Activated CD4-positive, alpha-beta T cell treated with anti-CD3 and anti-CD28 coated beads, Interleukin-2, amount 50 U/mL, for 16 hours (primary cell): Measurements from ENCODE around the gene SLC4A3.
"Not testable (repeated sequence)": the region's sequence is repeated elsewhere in the genome, so short reads cannot be mapped to it uniquely, and the experiment has no call there.

Experiments used
- DNase-seq: peaks from one replicate; pipeline ENCODE4 v3.0.0-alpha.2; 2020

Gene SLC4A3

GRCh38 chr2:219681694-219682300 is 54.4 kb downstream of the SLC4A3 start:
- no peak for DNase-seq

GRCh38 chr2:219683474-219683873 is 56.0 kb downstream of the SLC4A3 start:
- DNase-seq = not testable (repeated sequence)

- peak; percentile 42 for DNase-seq
Measured at GRCh38 chr2:219684721-219685689, 57.6 kb downstream of the SLC4A3 start.

- DNase-seq = no peak
Measured at GRCh38 chr2:219687272-219687671, 59.8 kb downstream of the SLC4A3 start.

- no peak for DNase-seq
Measured at GRCh38 chr2:219687882-219688559, 60.6 kb downstream of the SLC4A3 start.

- DNase-seq = no peak
Measured at GRCh38 chr2:219688560-219689445, 61.4 kb downstream of the SLC4A3 start.

- peak; percentile 54 for DNase-seq
Measured at GRCh38 chr2:219689676-219690628, 62.5 kb downstream of the SLC4A3 start.

- no peak for DNase-seq
Measured at GRCh38 chr2:219691571-219691970, 64.1 kb downstream of the SLC4A3 start.
